ENCODE measurements around the gene OR2L3.

OR2L3 gene

GRCh38 chr1:248102847-248103246 is 56.2 kb downstream of the OR2L3 start:
- TF ChIP-seq CTCF (IDR thresholded peaks at IDR 0.05; ENCODE audit: low read depth, low read length) = no peak
- TF ChIP-seq EZH2phosphoT487 (IDR thresholded peaks at IDR 0.05; ENCODE audit: low read depth) = no peak

GRCh38 chr1:248111157-248111556 is 64.5 kb downstream of the OR2L3 start:
- Histone ChIP-seq H3K27me3 (ENCODE audit: low read depth, low read length) (no peaks in the 10 kb centered on the region), H3K4me1 (ENCODE audit: low read length) (no peaks in the 10 kb centered on the region), H2AFZ (ENCODE audit: low read depth, low read length) (no peak overlapping the region), H3K36me3 (replicated peaks; ENCODE audit: low read depth, low read length) (no peaks in the 10 kb centered on the region), H3K27ac (ENCODE audit: low read length) (no peak overlapping the region), H3K79me2 (ENCODE audit: low read length) (no peaks in the 10 kb centered on the region), H4K20me1 (ENCODE audit: insufficient read depth, low read length) (no peaks in the 10 kb centered on the region), H3K4me2 (ENCODE audit: low read length) (no peak overlapping the region), H3K4me3 (ENCODE audit: low read length) (no peak overlapping the region), H3K9ac (ENCODE audit: low read length) (no peak overlapping the region), H3K9me3 (ENCODE audit: insufficient read depth, low read length) (peaks cover 13% of the 10 kb centered on the region; the same call in 1 of the 2 replicates)
- TF ChIP-seq CTCF (IDR thresholded peaks at IDR 0.05; ENCODE audit: low read depth, low read length) = no peak
- no peak for TF ChIP-seq EZH2phosphoT487 (IDR thresholded peaks at IDR 0.05; ENCODE audit: low read depth)

More at GRCh38 chr1:248102847-248103246, 56.2 kb downstream of the OR2L3 start:
- Histone ChIP-seq H3K9me3 (ENCODE audit: insufficient read depth, low read length) (no peaks in the 10 kb centered on the region), H3K4me3 (ENCODE audit: low read length) (no peak overlapping the region), H3K4me2 (ENCODE audit: low read length) (no peak overlapping the region), H2AFZ (ENCODE audit: low read depth, low read length) (no peak overlapping the region), H3K4me1 (ENCODE audit: low read length) (no peaks in the 10 kb centered on the region), H3K36me3 (replicated peaks; ENCODE audit: low read depth, low read length) (no peaks in the 10 kb centered on the region), H3K9ac (ENCODE audit: low read length) (no peak overlapping the region), H4K20me1 (ENCODE audit: insufficient read depth, low read length) (no peaks in the 10 kb centered on the region), H3K27ac (ENCODE audit: low read length) (no peak overlapping the region), H3K79me2 (ENCODE audit: low read length) (no peaks in the 10 kb centered on the region), H3K27me3 (ENCODE audit: low read depth, low read length) (no peaks in the 10 kb centered on the region)
